Measurements from ENCODE around the gene ENTPD3. TPM values are rescaled to one million over a fixed set of nuclear protein-coding genes. Genes with fewer than 3 reads are reported as not detected.
A peak's percentile ranks its signal among the peaks of the same experiment; 100 is the strongest.

ENTPD3 gene
- total and polyA plus RNA-seq, 2 of the 8 experiments (the other 6 are each of a cell fraction or from before 2014, with no cell fraction given) = 0.60 to 1.0 TPM

GRCh38 chr3:40427045-40427669 is 40.2 kb downstream of the ENTPD3 start:
- H4K91ac ChIP-seq (replicated peaks; ENCODE audit: insufficient read length, low read length) = no peak overlapping the region
- TF ChIP-seq SIX5 (IDR thresholded peaks at IDR 0.05; ENCODE audit: low read depth, low read length) (no peak), CHD2 (IDR thresholded peaks at IDR 0.05; ENCODE audit: low read length) (no peak), SIRT6 (IDR thresholded peaks at IDR 0.05; ENCODE audit: low read length) (no peak), KDM1A (IDR thresholded peaks at IDR 0.05; ENCODE audit: borderline replicate concordance, low read length) (no peak), EP300 (IDR thresholded peaks at IDR 0.05; ENCODE audit: borderline replicate concordance in 1 of 2, low read depth in 2 of 2, low read length in 2 of 2) (no peak), RNF2 (IDR thresholded peaks at IDR 0.05; ENCODE audit: borderline replicate concordance, low read depth, low read length, missing control alignments, poor library complexity, severe bottlenecking) (no peak), CEBPB (IDR thresholded peaks at IDR 0.05; ENCODE audit: low read depth, low read length) (no peak), PHF8 (conservative IDR thresholded peaks at IDR 0.05; ENCODE audit: low read depth, low read length) (no peak), GABPA (IDR thresholded peaks at IDR 0.05; ENCODE audit: borderline replicate concordance, insufficient read depth, low read length) (no peak), CTCF (IDR thresholded peaks at IDR 0.05; ENCODE audit: control extremely low read depth in 1 of 3, insufficient read depth in 1 of 3, low read depth in 1 of 3, low read length in 3 of 3) (no peak)

More at GRCh38 chr3:40427045-40427669, 40.2 kb downstream of the ENTPD3 start:
- no peak overlapping the region for H3K27ac ChIP-seq (ENCODE audit: low read depth, low read length)
- no peak overlapping the region for H4K5ac ChIP-seq (ENCODE audit: insufficient read length, low read depth, low read length)
- no peaks in the 10 kb centered on the region for H3K9me3 ChIP-seq (ENCODE audit: insufficient read depth in 2 of 2, low read depth in 1 of 2, low read length in 1 of 2)
- ChIA-PET POLR2A (ENCODE audit: partially characterized antibody) (interaction anchor here (1.0 to 1.3 kb wide), 2 partner anchors 9 to 31 kb away, joined by 3 read pairs; no protein-coding TSS in a partner anchor), CTCF (ENCODE audit: partially characterized antibody) (interaction anchor here (2.0 kb wide), 1 partner anchor 99 kb away, joined by 6 read pairs; no protein-coding TSS in a partner anchor)
- no peak overlapping the region for H3K4ac ChIP-seq (replicated peaks; ENCODE audit: insufficient read length, low read depth, low read length)
- no peaks in the 10 kb centered on the region for H3K79me2 ChIP-seq (ENCODE audit: control insufficient read depth in 1 of 2, insufficient read depth in 2 of 2, low read length in 2 of 2)
- no peak overlapping the region for H2BK12ac ChIP-seq (ENCODE audit: low read depth, low read length)
- no peak overlapping the region for H3K9ac ChIP-seq (replicated peaks in 1 of 4; ENCODE audit: extremely low read depth in 1 of 4, low read depth in 3 of 4, low read length in 3 of 4)
- no peak overlapping the region for H3K18ac ChIP-seq (ENCODE audit: extremely low read depth, low read length)
- H3K4me2 ChIP-seq (ENCODE audit: insufficient read depth in 1 of 2, low read depth in 2 of 2, low read length in 2 of 2) = no peak overlapping the region
- WGBS, 2 experiments (ENCODE audit: extremely low coverage in 1 of 2, insufficient coverage in 1 of 2, insufficient read length in 1 of 2, insufficient replicate concordance in 2 of 2, low coverage in 1 of 2, low lambda C conversion rate in 2 of 2, missing lambda C conversion rate in 1 of 2) = 72% methylated on average over 8 of the region's 8 CpGs; no CpG with 5 or more reads in 1 of the 2 experiments
- no peak overlapping the region for H2BK120ac ChIP-seq (replicated peaks; ENCODE audit: low read depth, low read length)
- H2BK20ac ChIP-seq (ENCODE audit: low read length) = no peak overlapping the region
- no peak overlapping the region for H2BK5ac ChIP-seq (ENCODE audit: low read depth, low read length)
- H4K8ac ChIP-seq (ENCODE audit: extremely low read depth, insufficient read depth, low read length) = no peak overlapping the region; the same call in none of the 2 replicates
- no peaks in the 10 kb centered on the region; the same call in 1 of the 2 replicates for H3K23me2 ChIP-seq (ENCODE audit: low read depth, low read length)
- no peaks in the 10 kb centered on the region for H3K27me3 ChIP-seq (replicated peaks in 1 of 4; ENCODE audit: control insufficient read depth in 3 of 4, extremely low read depth in 1 of 4, insufficient read depth in 3 of 4, low read length in 3 of 4)
- no peaks in the 10 kb centered on the region for H4K20me1 ChIP-seq (replicated peaks in 1 of 2; ENCODE audit: control insufficient read depth in 1 of 2, insufficient read depth in 2 of 2, low read length in 2 of 2)
- no peak for DNase-seq (ENCODE audit: low read depth in 1 of 2, low spot score in 2 of 2)
- no peak overlapping the region for H3K4me3 ChIP-seq (ENCODE audit: extremely low read depth in 1 of 4, insufficient read depth in 2 of 4, low read depth in 3 of 4, low read length in 4 of 4)
- no peak overlapping the region for H3K56ac ChIP-seq (replicated peaks; ENCODE audit: insufficient read length, low read depth, low read length)
- H3K23ac ChIP-seq (ENCODE audit: insufficient read length) = no peak overlapping the region
- H3K36me3 ChIP-seq (ENCODE audit: control insufficient read depth in 2 of 4, insufficient read depth in 4 of 4, low read length in 3 of 4) = no peaks in the 10 kb centered on the region
- peak overlapping the region; percentile 38; the same call in 1 of the 2 replicates for H2BK15ac ChIP-seq (ENCODE audit: low read length)
- H3K14ac ChIP-seq (ENCODE audit: insufficient read length) = no peak overlapping the region
- H3K79me1 ChIP-seq (ENCODE audit: low read depth, low read length) = no peaks in the 10 kb centered on the region
- FAIRE-seq = no peak
- H2AFZ ChIP-seq (ENCODE audit: low read length) = no peak overlapping the region; the same call in 1 of the 2 replicates
- peaks cover 0 to 10% (median 3%) of the 10 kb centered on the region in 4 experiments; a peak in 5 of 7 replicates for H3K4me1 ChIP-seq (replicated peaks in 1 of 4; ENCODE audit: control insufficient read depth in 3 of 4, insufficient read depth in 4 of 4, low read length in 3 of 4)
- no peak overlapping the region for H2AK5ac ChIP-seq (ENCODE audit: low read depth, low read length)
